Glomerular endothelial cell (primary cell): ENCODE data around the gene LCTL. TPM values are rescaled to one million over a fixed set of nuclear protein-coding genes. Genes with fewer than 3 reads are reported as not detected.
"Not testable (repeated sequence)": the region's sequence is repeated elsewhere in the genome, so short reads cannot be mapped to it uniquely, and the experiment has no call there.

Experiments used
- DNase-seq: peaks from one replicate; pipeline ENCODE4 v3.0.0-alpha.2; 2011; ENCODE audit warnings: low read depth, low spot score; ENCODE audit errors: extremely low read depth
- total RNA-seq: library from RNA; depleted of rRNA; stranded (reverse); fragments of >200 nt; gene quantifications from 2 replicates; pipeline ENCODE4 v1.2.3, GENCODE V29; 2015

Gene LCTL
- total RNA-seq, 1 donor from 2014 or later: 0.06 TPM

DNA sequence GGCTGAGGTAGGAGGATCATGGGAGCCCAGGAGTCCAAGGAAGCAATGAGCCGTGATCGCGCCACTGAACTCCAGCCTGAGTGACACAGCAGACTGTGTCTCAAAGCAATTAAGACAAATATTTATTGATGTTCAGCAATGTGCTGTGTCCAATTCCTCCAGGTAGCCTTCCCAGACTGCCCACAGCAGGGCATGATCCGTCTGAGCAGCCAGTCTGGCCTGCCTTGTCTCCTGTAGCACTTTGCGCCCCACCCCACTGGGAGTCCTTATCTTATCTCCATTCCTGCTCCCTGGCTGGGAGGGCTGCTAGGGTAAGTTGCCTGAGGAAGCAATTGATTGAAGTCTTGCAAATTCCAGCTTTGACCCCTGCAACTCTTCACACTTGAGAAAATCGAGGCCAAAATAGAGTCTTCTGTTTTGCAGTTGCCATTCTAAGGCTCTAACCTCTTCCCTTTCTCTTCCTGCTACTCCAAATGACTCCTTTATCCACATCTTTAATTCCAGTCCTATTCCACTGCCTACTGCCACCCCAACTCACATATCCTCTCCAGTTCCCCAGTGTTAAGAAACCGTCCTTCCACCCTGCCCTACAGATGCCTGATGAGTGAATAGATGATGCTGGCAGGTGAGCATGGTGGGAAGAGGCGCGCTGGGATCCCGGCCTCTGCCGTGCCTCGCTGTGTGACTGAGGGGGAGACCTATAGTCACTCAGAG is 26.9 kb upstream of the LCTL start:
- no peak for DNase-seq

DNA sequence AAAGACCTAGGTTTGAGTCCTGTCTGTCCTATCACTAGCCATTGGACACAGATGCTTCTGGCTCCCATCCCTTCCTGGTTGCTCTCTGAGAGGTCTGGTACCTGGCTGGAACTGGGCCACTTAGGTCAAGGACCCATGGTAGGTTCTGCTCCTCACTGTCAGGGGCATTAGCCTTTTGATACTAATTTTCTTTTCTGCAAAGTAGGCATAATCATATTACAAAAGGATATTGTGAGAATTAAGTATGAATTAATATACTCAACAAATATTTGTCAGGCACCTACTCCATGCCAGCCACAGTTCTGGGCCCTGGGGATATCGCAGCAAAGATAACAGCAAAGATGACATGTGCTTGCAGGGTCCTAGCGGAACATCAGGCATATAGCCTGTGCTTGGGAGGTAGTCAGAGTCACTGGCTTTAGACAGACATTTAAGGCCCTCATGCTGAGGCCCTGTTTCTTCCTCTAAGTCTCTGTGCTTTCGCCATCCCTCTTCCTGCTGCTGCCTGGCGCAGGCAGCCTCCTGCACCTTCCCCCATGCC is 25.6 kb upstream of the LCTL start:
- DNase-seq: no peak

DNA sequence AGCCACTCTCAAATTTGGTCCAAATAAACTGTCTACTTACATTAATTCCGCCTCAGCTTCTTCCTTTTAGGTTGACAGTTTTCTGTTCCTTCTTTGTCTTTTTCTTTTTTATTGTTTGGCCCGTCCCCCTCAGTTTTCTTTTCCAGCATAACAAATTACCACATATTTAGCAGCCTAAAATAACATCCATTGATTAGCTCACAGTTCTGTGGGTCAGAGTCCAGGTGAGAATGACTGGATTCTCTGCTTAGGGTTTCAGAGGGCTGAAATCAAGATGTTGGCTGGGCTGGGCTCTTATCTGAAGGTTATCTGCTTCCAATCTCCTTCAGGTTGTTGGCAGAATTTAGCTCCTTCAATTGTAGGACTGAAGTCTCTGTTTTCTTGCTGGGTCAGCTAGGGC is 24.6 kb upstream of the LCTL start:
- DNase-seq: no peak

DNA sequence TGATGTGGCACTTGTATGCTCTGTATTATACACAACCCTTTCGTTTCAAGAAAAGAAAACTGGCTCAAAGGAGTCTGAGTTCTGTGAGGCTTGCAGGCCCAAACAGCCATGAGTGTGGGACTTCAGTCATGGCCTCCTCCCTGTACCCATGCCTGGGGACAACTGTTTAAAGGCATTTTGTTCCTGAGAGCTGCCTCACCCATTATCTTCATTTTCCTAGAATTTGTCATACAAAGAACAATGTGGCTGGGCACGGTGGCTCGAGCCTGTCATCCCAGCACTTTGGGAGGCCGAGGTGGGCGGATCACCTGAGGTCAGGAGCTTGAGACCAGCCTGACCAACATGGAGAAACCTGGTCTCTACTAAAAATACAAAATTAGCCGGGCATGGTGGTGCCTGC is 23.6 kb upstream of the LCTL start:
- DNase-seq: not testable (repeated sequence)

DNA sequence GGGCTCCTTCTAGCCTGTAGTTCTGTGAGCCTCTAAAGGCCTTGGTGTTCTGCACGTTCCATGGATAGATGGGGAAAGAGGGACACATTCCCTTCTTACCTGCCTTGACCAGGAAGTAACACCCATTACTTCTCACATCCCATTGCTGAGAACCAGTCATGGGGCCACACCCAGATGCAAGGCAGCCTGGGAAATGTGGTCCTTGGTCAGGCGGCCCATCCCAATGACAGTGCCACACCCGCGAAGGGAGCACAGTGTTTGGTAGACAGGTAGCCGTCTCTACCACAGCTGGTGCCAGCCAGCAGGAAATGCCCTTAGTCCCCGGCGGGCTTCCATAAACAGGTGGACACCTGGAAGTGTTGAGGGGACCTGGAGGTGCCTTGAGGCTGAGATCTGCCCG is 23.2 kb upstream of the LCTL start:
- DNase-seq: no peak

DNA sequence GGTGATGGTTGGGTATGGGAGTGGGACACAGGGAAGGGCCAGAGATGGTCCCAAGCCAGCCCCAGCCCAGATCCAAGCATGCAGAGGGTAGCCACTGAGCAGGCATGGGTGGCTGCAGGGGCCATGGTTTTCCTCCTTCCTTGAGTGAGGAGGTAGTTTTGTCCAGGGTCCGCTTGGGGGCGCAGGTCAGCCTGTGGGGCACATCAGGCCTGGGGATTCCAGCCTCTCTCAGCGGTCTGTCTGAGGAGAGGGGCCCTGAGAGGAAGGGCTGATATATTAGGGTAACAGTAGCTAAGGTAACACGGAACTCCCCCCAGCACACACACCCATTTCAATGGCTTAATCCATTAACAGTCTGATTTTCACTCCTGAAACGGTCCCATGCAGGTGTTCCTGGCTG is 22.7 kb upstream of the LCTL start:
- no peak for DNase-seq

DNA sequence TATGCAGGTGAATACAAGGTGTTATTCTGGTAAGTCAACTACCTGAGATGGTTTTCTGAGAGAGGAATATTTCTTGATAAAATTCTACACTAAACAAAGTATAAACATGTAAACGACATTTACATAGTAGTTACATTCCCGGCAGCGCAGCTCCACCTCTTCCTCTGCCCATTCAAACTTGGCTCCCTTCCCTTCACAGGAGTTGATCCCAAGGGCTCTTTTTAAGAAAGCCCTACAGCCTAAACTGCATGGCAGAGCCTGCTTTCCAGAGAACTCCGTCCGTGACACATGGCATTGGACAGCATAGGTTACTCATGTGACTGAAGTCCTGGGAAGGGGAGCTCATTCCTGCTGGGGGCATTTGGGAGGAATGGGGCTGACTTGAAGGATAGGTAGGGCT is 22.0 kb upstream of the LCTL start:
- no peak for DNase-seq

DNA sequence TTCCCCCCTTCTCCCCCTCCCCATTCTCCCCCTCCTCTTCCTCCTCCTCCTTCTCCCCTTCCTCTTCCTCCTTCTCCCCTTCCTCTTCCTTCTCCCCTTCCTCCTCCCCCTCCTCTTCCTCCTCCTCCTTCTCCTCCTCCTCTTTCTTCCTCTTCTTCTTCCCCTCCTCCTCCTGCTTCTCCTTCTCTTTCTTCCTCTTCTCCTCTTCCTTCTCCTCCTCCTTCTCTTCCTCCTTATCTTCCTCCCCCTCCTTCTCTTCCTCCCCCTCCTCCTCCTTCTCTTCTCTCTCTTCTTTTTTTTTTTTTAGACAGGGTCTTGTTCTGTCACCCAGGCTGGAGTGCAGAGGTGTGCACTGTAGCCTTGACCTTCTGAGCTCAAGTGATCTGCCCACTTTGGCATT is 21.2 kb upstream of the LCTL start:
- DNase-seq: no peak

DNA sequence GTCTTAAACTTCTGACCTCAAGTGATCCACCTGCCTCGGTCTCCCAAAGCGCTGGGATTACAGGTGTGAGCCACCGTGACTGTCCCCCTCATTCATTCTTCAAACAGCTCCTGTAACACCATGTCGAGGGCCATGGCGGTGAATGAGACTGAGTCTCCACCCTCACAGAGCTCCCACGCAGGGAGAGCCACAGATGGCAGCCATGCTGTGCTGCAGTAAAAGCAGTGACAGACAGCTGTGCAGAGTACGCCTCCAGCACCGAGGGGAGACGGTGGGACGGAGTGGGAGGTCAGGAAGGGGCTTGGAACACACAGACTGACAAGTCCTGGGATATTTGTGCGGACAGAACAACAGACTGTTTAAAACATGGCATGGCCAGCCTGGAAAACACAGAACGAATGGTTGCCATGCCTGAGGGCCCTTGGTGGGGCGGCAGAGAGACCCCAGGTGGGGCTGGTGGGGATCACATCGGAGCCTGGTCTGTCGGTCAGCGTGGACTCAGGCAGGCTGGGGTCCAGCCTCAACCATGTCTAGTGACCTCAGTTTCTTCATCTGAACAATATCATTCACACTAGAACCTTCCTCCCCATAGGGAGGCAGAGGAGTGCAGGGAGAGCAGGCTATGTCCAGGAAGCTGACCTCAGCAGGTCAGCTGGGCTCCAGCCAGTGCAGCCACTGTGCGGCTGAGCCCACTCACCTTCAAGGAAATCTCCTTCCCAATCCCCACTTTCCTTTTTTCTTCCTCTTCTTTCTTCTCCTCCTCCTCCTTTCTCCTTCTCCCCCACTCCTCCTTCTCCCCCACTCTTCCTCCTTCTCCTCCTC is 20.6 kb upstream of the LCTL start:
- DNase-seq: no peak

DNA sequence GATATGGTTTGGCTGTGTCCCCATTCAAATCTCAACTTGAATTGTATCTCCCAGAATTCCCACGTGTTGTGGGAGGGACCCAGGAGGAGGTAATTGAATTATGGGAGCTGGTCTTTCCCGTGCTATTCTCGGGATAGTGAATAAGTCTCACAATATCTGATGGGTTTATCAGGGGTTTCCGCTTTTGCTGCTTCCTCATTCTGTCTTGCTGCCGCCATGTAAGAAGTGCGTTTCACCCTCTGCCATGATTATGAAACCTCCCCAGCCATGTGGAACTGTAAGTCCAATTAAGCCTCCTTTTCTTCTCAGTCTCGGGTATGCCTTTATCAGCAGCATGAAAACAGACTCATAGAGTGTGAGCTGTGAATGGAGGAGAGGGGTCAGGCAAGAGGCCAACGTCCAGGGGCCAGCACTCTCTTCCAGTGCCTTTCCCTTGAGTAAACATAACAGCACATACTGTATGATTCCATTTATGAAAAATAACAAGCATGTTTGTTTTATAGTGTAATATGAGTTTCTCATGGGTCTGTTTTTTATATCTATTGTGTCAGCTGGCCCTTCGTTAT is 16.3 kb upstream of the LCTL start:
- DNase-seq: no peak

DNA sequence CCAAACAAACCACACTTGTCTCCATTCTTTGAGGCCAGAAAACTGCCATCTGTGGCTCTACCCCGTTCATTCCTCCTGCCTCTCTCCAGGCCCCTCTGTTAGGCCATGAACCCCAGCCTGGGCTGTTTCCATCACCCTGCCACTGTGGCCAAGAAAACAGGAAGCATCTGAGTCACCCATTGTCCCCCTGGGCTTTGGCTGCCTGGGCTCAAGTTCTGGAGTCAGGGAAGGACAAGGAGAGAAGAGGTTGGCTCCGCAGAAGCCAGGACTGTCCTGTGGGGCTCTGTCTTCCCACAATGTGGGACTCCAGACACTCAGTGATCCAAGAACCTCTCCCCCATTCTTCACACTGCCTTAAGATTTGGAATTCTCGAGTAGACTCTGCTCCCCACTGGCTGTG is 14.8 kb upstream of the LCTL start:
- DNase-seq: no peak

DNA sequence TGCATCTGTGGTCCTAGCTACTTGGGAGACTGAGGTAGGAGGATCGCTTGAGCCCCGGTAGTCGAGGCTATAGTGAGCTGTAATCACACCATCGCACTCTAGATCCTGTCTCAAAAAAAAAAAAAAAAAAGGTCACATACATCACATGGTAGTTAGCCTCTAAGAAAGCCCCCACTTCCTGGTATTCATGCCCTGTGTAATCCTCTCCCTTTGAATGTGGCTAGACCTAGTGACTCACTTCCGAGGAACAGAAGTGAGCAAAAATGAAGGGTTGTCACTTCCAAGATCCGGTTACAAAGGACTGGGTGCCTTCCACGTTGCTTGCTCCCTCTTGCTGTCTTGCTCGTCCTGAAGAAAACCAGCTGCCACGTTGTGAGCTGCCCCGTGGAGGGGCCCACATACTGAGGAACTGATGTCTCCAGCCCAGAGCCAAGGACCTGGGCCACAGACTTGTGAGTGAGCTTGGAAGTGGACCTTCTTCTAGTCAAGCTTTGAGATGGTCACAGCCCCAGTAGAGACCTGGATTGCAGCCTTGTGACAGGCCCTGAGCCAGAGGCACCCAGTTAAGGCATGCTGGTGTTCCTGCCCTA is 12.6 kb upstream of the LCTL start:
- peak; percentile 50 for DNase-seq

DNA sequence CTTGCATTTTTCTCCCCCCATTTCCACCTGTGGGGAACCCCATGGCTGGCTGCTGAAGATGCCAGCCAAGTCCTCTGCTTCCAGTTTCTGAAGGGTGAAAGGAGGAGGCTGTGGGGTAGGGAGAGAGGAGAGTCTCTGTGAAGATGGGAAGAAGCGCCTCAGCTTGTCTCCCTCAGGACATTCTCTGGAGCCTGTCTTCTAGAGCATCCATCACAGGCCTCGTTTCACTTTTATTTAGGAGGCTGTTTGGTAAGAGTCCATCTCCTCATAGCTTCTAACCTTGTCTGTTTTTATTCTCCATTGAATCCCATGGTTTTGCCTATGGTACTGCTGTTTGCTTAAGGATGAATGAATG is 8.8 kb upstream of the LCTL start:
- DNase-seq: no peak

DNA sequence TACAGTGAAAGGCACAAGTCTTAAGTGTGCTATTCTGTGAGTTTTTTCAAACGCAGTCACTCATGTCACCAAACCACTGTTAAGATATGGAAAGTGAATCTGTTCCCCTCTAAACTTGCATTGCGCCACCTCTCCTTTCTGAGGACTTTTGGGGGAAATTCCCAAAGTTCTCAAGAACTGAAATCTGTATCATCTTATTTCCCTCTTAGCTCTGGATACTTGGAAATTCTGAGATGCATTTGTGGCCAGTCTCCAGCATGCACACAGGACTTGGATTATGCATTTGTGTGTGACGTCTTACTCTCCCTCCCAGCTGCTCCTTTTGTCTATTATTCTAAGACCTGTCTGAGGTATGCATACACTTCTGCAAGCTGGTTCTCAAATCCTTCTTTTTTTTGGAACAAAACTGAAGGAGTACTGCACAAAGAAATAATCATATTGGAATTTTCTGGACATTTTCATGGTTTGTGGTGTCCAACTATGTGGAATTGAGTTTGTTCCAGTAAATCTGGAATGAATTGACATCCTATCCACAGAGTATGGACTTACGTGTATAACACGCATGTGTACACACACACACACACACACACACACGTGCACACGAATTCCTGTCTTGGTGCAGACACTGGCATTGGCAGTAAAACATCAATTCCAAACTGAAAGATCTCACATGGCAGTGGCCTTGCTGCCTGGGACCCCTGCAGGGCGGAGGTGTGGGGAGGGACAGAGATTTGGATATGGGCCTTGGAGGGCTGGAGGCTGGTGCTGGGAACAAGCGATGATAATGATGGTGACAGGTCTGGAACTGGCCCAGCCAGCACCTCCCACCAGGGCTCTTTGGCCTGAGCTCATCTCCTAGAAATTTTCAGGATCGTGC is 8.2 kb upstream of the LCTL start:
- DNase-seq: no peak

DNA sequence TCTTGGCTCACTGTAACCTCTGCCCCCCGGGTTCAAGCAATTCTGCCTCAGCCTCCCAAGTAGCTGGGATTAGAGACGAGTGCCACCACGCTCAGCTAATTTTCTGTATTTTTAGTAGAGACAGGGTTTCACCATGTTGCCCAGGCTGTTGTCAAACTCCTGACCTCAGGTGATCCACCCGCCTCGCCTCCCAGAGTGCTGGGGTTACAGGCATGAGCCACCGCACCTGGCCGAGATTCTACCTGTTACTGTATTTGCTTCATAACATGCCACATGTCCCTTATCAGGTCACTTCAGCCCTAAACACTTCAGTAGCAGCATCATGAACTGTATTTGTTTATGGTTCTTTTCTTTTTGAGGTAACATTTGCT is 7.5 kb upstream of the LCTL start:
- no peak for DNase-seq

DNA sequence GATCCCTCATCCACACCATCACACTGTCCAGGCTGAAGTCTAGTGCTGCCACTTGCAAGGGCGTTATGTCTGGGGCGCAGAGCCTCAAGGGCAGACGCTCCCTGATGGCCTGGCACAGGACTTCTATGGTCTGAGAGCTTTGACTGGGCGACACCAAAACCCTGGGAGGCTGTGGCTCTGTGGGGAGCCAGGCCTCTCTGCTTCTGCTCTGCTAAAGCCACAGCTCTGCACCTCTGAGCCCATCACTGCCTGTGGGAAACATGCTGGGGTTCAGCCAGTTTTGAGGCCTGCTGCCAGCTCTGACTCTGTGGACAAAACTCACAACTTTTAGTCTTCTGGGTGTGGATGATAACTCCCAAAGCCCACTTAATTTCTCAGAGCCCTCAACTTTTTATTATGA is 6.3 kb upstream of the LCTL start:
- DNase-seq: no peak

DNA sequence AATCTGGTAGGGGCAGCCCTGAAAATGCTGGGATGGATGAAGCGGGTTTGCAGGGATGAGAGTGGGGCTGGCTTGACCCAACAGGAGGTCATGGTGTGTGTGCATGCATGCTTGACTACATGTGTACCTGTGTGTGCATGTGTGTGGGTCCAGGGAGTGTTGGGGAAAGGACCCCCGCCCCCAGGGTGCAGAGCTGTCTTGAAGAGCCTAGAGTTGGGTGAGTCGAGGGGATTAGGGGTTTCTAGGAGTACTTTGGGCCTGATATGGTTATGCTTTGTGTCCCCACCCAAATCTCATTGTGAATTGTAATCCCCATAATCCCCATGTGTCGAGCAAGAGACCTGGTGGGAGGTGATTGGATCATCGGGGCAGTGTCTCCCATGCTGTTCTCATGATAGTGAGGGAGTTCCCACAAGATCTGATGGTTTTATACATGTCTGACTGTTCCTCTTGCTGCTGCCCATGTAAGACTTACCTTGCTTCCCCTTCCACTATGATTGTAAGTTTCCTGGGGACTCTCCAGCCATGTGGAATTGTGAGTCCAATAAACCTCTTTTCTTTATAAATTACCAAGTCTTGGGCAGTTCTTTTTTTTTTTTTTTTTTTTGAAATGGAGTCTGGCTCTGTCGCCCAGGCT is 5.2 kb upstream of the LCTL start:
- DNase-seq: no peak

DNA sequence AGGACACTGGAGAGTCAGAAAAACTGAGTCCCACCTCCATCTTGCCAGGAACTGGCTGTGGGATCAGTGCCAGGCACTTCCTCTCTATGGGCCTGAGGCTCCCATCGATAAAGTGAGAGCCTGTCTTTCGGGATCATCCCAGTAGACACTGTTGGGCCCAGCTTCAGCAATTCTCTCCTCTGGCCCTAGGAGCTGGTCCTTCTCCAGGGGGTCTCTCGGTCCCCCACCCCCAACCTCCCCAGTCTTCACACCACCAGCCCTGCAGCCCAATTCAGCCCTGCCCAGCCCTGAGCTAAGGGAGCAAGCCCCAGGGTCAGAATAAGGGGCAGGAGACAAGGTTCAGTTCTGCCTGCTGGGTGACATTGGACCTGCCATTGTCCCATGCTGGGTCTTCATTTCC is 4.5 kb upstream of the LCTL start:
- no peak for DNase-seq

DNA sequence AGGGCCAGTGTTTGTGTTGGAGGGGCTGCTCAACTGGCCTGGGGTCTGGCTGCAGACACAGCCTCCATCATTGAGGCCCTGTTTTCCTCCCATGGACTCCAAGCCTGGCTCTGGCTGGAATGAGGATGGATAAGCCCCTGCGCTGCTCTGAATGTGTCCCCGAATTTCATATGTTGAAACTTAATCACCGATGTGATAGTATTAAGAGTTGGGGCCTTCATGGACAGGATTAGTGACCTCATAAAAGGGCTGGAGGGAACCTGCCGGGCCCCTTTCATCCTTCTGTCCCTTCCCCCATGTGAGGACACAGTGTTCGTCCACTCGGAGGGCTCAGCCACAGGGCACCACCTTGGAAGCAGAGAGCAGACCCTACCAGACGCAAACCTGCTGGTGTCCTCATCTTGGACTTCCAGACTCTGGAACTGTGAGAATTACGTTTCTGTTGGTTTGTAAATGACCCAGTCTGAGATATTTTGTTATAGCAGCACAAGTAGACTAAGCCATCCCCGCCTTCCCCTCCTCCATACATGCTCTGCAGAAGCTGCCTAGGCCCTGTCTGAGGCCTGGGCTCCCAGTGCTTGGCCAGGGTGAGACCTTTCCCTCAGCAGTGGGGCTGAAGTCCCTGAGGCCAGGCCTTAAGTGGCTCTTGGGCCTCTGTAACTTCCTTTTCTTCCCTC is 3.8 kb upstream of the LCTL start:
- DNase-seq: no peak

DNA sequence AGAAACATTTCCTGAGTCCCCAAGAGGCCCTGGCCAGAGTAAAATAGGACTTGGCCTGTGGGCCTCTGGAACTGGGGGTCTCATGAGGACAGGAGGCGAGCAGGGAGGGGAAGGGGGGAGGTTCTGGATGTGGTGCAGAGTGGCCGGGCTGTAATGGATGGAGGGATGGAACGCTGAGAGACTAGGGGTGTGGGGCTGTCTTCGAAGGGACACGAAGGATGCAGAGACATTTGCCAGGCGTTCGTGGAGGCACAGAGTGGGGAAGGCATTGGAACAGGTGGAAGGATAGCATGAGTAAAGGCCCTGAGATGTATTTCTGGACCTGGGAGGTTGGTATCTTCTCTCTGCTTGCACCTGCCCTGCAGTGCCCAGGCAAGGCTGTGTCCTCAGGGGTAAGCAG is 2.1 kb upstream of the LCTL start:
- DNase-seq: no peak
